Endothelial cell of umbilical vein (primary cell): ENCODE results near the gene BTG2.
A peak's percentile ranks its signal among the peaks of the same experiment; 100 is the strongest.

Source experiments
- CTCF ChIP-seq, 2 donors: IDR thresholded peaks; 1 replicate in 1 of 2; 2 replicates in 1 of 2; pipeline ENCODE4 v1.5.1; 2011; ENCODE audit warnings: low read length in 2 of 2, mild to moderate bottlenecking in 2 of 2, moderate library complexity in 2 of 2, control low read depth in 1 of 2, inconsistent platforms in 1 of 2, low read depth in 1 of 2; ENCODE audit not compliant: insufficient read depth in 1 of 2; ENCODE audit errors: extremely low read depth in 1 of 2
- EZH2 ChIP-seq: IDR thresholded peaks from 2 replicates; pipeline ENCODE4 v1.6.1; 2012; ENCODE audit warnings: borderline replicate concordance, low read depth, mild to moderate bottlenecking, moderate library complexity, low read length, inconsistent platforms; ENCODE audit not compliant: severe bottlenecking
- FOS ChIP-seq: IDR thresholded peaks from 2 replicates; pipeline ENCODE4 v1.6.1; 2011; ENCODE audit warnings: mild to moderate bottlenecking, low read length, moderate library complexity, borderline replicate concordance; ENCODE audit not compliant: insufficient read depth
- GATA2 ChIP-seq: IDR thresholded peaks from 2 replicates; pipeline ENCODE4 v1.7.0; 2011; ENCODE audit warnings: low read depth, mild to moderate bottlenecking, moderate library complexity, mixed read lengths, low read length; ENCODE audit not compliant: insufficient read length, insufficient read depth
- POLR2A ChIP-seq: IDR thresholded peaks from 2 replicates; pipeline ENCODE4 v1.6.1; 2012; ENCODE audit warnings: low read depth, mild to moderate bottlenecking, control low read depth, low read length
- POLR2AphosphoS5 ChIP-seq: IDR thresholded peaks from 2 replicates; pipeline ENCODE4 v1.6.1; 2012; ENCODE audit warnings: low read depth, mild to moderate bottlenecking, control low read depth, low read length, moderate library complexity; ENCODE audit not compliant: insufficient read depth
- TF ChIP-seq, protein P1 (sequence below): IDR thresholded peaks from 2 replicates; pipeline ENCODE4 v1.6.1; 2011; ENCODE audit not compliant: insufficient read depth, insufficient read length

- TF ChIP-seq POLR2AphosphoS5 (peak; percentile 21), EZH2 (no peak), POLR2A (peak; percentile 29), FOS (peak; percentile 7), CTCF (IDR thresholded peaks at IDR 0.05; ENCODE audit: extremely low read depth in 1 of 2, insufficient read depth in 1 of 2, low read depth in 1 of 2, low read length in 2 of 2) (no peak), GATA2 (no peak)
- TF ChIP-seq, protein P1, sequence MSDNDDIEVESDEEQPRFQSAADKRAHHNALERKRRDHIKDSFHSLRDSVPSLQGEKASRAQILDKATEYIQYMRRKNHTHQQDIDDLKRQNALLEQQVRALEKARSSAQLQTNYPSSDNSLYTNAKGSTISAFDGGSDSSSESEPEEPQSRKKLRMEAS, result peak; percentile 50
Measured at GRCh38 chr1:203320591-203321272, 15.4 kb downstream of the BTG2 start.
